HG03196 (cell line): ENCODE results near the gene SEC24D.

Source experiments
- ATAC-seq: cut with Tn5 transposase; IDR thresholded peaks from one replicate; pipeline ENCODE4 v1.9.1; 2021; ENCODE audit not compliant: unreplicated experiment

The SEC24D gene

DNA sequence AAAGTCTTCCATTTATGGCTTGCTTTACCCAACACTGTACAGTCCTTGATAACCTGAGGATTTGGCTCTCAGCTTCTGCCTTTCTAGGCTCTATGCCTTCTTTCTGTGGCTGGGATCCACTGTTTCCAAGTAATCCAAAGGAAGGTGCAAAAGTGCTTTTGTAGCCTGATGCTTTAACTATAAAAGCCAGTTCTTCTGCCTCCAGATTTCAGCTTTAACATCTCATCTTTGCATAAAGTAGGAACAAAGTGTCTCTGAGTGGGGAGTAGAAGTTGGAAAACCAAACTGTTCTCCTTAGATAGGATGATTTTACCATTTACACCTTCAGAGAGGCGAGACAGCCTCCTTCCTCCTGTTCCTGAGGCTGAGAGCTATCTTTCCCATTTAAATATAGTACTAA lies 11.1 kb upstream of the SEC24D start:
- ATAC-seq, result no peak

DNA sequence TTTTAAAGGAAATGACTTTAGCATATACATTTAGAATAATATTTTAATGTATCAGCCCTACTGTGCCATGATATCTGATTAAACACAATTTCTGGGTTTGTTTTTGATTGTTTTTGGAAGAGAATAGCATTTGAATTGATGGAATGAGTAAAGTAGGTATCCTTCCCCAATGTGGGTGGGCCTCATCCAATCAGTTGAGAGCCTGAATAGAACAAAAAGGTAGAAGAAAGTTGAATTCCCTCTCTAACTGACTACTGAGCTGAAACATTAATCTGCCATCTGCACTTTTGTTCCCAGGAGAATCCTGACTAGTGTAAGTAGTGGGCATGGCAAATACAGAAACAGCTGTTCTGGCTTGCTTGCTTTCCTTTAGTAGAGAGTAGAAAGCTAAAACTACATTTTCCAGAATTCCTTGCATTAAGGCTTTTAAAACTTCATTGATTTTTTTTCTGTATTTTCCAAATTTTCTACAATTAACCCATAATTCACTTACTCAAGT lies 9.7 kb upstream of the SEC24D start:
- ATAC-seq, result no peak

DNA sequence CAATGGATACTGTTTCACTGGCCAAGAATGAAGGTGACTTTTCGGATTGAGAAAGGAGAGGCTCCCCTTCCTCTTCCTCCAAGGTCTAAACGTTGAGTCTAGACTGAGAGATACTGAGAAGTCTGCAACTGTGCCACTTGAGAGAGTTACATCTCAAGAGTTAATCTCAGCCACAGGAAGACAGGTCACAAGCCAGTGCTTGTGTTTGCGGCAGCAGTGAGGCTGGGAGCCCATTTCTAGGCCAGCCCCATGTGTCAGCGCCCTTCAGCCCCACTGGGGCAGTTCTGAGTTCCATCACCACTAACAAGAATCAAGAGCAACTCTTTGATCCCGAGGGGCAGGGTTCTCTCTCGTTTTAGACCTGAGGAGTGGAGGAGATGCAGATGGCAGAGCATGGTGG lies 7.3 kb upstream of the SEC24D start:
- no peak for ATAC-seq

DNA sequence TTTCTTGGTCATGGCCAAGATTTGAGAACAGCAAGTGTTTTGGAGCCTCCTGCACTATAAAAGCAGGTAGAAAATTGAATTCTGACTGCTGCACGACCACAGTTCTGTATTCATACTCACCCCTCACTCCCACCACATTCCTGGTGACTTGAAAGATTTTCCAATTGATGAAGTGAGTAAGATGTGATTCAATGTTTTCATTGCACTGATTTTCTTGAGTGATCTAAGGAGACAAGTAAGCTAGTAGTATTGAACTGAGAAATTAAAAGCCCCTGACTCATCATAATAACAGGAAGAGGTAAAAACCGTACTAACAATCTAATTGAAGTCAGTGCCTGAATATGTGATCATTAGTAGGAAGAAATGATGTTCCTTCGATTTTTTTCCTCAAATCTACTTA lies 6.1 kb upstream of the SEC24D start:
- ATAC-seq, result no peak

DNA sequence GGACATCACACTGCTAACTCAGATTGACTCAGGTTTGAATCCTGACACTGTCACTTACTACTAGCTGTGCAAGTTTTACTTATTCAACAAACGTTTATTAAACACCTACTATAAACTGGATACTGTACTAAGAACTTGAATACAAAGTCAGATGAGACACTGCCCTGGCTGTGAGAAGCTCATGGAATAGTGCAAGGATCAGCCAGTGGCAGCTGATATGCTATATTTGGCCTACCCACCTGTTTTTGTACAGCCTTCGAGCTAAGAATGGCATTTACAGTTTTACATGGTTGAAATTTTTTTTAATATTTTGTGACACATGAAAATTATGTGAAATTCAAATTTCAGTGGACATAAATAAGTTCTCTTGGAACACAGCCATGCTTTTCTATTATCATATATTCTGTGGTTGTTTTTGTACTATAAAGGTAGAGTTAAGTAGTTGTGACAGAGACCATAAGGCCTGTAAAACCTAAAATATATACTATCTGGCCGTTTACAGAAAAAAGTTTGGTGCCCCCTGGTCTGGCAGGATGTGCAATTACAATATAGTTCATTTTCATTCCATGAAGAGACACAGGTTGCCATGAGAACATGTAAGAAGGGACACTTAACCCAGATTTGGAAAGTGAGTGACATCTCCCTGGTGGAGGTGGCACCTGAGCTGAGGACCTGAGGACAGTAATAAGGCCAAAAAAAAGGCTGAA lies 3.4 kb upstream of the SEC24D start:
- no peak for ATAC-seq

DNA sequence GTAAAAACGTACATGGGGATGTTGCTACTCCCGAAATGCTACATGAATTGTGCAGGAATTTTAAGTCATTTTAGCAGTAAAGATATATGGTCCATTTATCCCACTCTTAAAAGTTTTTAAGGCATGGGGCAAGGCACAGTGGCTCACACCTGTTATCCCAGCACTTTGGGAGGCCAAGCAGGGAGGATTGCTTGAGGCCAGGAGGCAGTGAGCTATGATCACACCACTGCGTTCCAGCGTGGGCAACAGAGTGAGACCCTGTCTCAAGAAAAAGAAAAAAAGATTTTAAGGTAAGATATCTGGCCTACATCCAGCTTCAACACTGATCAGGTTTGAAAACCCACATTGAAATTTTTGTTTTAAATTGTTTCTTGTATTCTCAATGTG lies 1.2 kb upstream of the SEC24D start:
- ATAC-seq, result no peak

DNA sequence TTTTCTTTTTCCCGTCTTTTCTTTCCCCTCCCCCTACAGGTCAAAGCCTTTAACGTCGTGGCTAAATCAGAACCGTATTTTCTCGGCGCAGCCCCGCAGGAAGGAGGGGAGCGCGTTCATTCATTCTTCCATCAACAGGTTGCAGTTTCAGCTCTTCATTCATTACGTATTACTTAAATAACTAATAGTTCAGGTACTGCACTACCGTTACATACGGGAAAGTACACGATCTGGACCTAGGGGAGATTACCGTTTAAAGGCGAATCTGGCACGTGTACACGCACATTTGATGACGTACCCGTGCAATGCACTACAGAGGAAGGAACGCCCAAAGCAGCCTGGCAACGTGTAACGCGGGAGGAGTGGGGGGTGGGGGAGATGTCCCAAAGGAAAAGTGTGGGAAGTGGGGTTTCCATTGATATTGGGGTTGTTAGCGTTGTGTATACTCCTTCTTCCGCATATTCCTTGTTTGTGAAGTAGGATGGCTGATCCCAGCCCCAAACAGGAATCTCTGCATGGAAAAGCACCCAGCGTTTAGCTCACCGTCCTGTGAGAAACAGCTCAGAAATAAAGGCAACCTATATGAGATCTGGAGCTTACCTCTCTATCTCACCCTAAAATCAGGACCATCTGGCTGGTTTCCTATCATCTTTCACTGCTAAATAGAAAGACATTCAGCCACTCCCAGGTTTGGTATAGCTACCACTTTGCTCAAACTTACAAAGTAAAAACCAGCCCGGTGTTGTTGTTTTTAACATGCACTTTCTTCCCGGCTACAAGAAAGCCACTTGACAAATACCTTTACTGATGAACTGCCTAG lies 585 bp upstream of the SEC24D start:
- peak; percentile 41 for ATAC-seq

DNA sequence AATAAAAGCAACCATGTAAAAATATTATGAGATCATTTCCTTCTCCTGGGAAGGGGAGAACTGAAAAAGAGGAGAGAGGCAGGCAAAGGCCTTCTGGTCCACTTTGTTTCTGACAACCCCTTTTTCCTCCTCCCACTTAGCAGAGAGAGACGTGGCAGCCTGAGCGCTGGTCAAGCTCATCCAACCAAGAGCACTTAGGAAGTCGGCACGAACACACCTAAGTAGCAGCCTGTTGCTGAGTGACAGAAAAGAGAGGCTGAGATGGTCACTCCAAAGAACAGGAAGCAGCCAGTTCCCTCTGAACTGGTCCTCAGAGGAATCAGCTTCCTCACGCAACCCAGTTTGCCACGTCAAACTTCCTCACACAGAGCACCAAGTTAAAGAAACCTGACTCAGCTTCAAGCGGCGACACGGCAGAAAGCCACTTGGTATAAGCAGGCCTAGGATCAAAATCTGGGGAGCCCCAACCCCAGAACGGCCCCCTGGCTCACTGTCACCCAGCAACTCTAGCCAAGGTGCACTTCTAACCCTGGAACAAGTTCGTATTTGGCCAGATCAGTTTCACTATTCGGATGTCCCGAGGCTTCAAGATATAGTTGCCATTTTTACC lies 861 bp downstream of the SEC24D start:
- ATAC-seq, result peak; percentile 70

DNA sequence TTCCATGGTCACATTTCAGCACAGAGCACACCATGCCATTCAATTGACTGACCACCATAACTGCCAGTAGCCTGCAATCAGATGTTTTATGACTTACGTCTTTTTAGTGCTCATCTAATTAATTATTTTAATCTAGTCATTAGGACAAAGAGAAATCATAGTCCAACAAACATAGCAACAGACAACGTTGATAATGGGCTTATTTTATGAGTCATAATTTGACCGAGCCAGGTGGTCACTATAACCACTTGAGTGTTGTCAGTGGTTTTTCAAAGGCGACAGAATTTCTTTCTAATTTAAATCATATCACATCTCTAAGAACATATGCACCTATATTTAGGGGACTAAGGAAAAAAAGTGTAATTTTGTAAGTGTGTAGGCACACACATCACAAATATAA lies 1.9 kb downstream of the SEC24D start:
- ATAC-seq, result no peak

DNA sequence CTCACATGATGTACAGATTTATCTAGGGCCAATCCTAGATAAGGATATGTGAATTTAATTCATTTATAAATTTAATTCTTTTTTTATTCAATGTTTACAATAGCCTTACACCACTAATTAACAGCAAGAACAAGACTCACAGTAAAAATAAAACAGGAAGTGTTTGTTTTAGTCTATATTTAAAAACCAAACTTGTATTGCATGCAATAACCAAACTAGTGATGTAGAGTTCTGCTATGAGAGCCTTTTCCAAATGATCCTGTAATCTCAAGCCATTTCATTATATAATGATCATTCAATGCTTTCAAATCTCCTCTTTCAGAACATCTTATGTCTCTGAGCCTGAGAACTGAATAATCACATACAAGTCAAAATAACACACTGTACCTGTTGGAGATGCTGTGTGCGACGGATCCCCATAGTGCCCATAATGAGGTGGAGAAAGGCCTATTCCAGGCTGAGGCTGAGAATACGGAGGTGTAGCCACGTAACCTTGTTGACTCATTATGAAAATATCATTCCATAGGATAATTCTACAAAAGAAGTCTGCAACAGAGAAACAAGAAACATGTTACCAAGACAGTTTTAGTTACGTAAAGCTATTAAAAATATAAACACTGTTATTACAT lies 2.6 kb downstream of the SEC24D start:
- no peak for ATAC-seq

DNA sequence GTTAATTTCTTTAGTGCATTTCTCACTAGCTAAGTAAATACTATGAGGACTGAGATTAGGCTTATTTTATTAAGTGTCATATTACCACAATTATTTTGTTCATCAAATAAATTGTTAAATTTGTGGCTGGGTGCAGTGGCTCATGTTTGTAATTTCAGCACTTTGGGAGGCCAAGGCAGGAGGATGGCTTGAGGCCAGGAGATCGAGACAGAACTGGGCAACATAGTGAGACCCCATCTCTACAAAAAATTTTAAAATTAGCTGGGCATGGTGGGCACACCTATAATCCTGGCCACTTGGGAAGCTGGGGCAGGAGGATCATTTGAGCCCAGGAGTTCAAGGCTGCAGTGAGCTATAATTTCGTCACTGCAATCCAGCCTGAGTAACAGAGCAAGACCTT lies 6.8 kb downstream of the SEC24D start:
- ATAC-seq, result no peak

DNA sequence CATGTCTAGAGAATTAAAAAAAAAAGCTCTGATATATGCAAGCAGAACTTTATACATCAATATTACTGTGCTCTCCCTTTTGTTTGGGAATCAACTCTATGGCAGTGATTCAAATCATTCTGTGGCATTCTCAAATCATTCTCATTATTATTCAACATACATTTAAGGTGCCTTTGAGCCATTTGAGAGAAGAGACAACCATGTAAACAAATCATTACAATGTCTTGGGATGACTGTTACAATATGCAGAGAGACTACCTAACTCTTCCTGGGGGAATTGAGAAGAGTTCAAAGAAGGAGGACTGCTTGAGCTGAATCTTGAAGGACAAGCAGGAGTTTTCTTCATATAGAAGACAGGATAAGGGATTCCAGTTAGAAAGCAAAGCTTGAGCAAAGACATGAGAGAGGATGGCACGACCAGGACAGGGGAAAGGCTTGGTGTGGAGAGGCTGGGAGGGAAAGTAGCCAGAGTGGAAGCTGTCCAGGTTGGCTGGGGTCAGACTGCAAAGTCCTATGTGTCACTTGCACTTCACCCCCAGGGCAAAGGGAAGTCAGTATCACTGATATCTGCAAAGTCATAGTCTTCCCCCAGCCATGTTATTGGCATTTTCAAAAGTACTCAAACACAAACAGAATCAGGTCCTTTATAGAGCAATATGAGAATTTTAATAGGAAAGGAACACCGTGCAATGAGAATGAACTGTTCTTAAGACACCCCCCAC lies 9.0 kb downstream of the SEC24D start:
- ATAC-seq, result no peak

DNA sequence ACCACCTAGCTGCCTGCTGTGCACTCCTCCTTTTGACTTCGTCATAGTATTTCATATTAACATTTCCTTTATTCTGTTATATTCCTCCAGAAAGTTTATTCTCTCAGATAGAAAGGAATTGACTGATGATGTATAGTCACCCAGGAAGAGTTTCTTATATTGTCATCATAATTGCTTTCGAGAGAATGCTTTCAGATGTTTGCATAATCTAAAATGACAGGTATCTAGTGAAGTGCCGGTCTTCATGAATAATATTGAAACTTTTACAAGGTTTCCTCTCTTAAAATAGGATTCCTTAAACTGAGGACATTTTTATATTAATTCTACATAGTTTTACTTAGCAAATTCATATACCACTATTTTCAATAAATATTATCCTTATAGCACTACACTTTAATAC lies 10.1 kb downstream of the SEC24D start:
- ATAC-seq, result no peak

DNA sequence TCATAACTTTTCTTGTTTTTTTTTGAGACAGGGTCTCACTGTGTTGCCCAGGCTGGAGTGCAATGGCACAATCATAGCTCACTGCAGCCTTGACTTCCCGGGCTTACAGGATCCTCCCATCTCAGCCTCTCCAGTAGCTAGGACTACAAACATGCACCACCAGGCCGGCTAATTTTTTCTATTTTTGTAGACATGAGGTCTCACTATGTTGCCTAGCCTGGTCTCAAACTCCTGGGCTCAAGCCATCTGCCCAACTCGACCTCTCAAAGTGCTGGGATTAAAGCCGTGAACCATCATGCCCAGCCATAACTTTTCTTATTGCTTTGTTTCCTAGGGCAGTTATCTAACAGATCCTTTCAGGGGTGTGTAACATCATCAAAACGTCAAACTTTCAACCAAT lies 11.8 kb downstream of the SEC24D start:
- no peak for ATAC-seq

DNA sequence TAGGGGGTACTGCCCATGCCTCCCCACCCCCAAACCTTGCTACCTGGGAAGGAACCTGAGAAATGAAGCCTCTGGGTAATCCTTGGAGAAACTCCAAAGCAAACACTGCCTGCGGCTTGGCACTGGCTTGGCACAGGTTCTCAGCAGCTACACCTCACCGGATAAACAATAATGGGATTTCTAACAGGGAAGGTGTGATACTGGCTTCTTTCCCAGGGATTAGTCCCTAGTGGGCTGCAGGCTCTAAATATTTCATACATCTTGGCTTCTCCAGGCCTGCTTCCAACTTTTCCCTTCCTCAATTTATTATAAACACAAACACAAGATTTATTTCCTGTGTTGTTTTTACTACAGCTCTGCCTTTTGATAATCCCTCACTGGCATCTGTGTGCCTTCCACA lies 12.5 kb downstream of the SEC24D start:
- ATAC-seq, result no peak

DNA sequence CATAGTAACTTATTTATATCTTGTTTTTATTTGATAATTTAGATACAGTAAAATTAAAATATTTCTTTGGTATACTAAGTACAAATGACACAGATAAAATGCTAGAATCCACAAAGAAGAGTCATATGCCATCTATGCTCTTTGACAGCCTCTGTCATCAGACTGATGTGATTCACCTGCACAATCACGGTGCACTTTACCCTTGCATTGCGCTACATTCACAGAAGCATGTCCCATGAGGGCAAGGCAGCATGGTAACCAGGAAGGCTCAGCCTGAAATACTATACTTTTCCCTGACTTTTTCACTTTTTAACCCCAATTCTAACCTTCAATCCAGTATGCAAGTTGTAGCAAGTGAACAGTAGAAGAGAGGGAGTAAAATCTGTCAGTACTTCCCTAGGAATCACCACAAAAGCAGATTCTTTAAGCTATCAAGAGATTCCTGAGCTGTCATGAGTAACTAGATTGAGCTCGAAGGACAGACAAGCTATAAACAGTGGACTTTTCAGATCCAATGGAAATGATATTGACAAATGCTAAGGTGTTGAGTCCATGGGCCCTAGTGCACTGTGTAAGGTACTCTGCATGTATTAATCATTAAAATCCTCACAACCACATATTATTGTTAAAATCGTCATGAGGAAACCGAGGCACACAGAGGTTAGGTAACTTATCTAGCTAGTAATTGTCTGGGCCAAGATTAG lies 14.2 kb downstream of the SEC24D start:
- ATAC-seq, result no peak

DNA sequence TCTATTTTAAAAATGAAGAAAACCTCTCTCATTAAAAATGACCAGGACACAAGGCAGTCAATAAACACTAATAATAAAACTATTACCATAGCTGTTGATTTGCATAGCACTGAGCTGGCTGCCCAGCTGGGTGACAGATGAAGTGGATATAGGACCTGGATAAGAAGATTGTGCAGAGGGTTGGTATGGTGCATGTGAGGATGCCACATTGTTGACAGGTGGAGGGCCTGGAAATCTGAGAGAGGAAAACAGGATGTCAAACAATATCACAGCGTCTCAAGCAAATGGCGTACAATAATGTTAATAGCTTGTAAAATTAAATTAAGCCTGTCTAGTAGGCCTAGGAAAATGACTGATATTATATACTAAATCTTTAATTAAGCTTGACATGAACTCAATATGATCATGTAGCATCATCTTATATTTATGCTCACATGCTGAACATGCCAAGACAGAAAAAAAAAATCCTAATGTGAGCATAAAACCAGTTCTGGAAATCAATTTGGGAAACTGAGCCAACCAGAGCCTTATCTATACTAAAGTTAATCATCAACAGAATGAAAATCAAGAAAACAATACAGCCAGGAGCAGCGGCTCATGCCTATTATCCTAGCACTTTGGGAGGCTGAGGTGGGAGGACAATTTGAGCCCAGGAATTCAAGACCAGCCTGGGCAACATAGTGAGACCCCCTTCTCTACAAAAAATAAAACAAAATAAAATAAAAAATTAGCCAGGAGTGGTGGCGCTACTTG lies 18.6 kb downstream of the SEC24D start:
- no peak for ATAC-seq

DNA sequence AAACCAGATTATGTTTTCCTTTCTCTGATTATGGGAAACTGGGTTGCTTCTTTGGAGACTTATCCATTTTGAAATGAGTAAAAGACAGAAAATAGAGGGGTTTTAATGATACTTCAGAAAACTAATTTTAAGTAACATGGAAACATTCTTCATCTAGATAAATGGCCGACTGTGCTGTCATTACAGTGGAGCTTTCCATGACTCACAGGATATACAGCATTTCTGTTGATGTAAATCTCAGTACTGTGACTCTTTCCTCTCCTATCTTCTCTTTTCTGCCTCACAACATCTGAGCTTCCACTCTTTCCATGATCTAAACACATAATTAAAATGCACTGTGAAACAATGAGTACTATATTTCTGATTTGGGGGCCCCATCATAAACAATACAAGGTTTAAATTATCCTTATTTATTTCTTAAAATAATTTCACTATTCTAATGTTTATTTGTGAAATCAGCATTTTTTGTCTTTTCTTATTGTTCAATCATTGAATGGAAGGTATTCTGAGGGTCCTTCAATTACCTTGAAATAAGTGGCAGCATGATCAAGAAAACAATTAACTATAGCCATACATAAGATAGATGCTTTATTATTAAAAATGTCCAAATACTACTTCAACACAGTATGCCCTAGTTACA lies 19.3 kb downstream of the SEC24D start:
- no peak for ATAC-seq

DNA sequence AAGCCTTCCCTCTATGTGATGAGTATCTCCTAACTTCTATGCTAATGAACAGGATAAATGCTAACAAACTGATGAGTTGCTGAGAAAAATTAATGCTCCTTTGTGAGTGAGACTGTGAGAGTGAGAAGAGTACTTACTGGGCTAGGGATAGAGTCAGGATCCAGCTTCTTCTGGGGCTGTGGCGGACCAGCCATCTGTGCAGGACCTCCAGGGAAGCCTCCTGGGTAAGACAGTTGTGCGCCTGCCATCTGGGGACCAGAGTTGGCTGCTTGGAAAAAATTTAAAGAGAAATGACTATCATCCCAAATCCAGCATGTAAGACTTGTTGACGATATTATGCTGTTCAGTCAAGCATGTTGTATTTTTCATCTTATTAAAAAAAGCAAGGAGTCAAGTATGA lies 21.0 kb downstream of the SEC24D start:
- ATAC-seq, result no peak
